ENCODE results near the gene ELOVL1. TPM values are rescaled to one million over a fixed set of nuclear protein-coding genes. Genes with fewer than 3 reads are reported as not detected.
"Not testable (repeated sequence)": the region's sequence is repeated elsewhere in the genome, so short reads cannot be mapped to it uniquely, and the experiment has no call there.

The ELOVL1 gene
- 39.9 TPM for total RNA-seq

- Histone ChIP-seq H3K27me3 (no peaks in the 10 kb centered on the region), H3K27ac (peak within 1 kb of the TSS; percentile 96), H3K9me3 (no peaks in the 10 kb centered on the region), H3K4me3 (peak within 1 kb of the TSS; percentile 96 to 97), H3K4me1 (peaks cover 12 to 22% of the 10 kb centered on the region in 2 donors), H3K36me3 (peaks cover 22% of the 10 kb centered on the region in 2 donors)
- intact Hi-C loops (cut with DNase I): loop anchor here (1.0 kb wide), 4 partner anchors 10 to 196 kb away; partner anchors contain the start of genes CDC20, CFAP57, EBNA1BP2 and MED8
- TF ChIP-seq CTCF (IDR thresholded peaks at IDR 0.05): peak in 2 of 3 experiments; percentile 11 to 26
- peak; percentile 70 to 96 for DNase-seq (ENCODE audit: low spot score in 2 of 2)
Observed at GRCh38 chr1:43367904-43368645, at the start of gene ELOVL1. Gene ELOVL1 (minus strand): TSS chr1:43368011. CDS start chr1:43365609, 2,402 bp downstream.

GRCh38 chr1:43415901-43416300 lies 48.1 kb upstream of the ELOVL1 start:
- peaks cover 55 to 61% of the 10 kb centered on the region in 2 donors for H3K36me3 ChIP-seq
- H3K9me3 ChIP-seq: no peaks in the 10 kb centered on the region
- no peak overlapping the region for H3K4me3 ChIP-seq
- H3K27ac ChIP-seq: no peak overlapping the region
- intact Hi-C loops (cut with DNase I): no loop called here
- H3K27me3 ChIP-seq: no peaks in the 10 kb centered on the region
- no peak for DNase-seq (ENCODE audit: low spot score in 2 of 2)
- no peaks in the 10 kb centered on the region for H3K4me1 ChIP-seq
- no peak for TF ChIP-seq CTCF (IDR thresholded peaks at IDR 0.05)

GRCh38 chr1:43414634-43415223 lies 46.9 kb upstream of the ELOVL1 start:
- no peak for DNase-seq (ENCODE audit: low spot score in 2 of 2)
- Histone ChIP-seq H3K27me3 (no peaks in the 10 kb centered on the region), H3K9me3 (no peaks in the 10 kb centered on the region), H3K4me3 (no peak overlapping the region), H3K27ac (no peak overlapping the region), H3K36me3 (peaks cover 48 to 50% of the 10 kb centered on the region in 2 donors), H3K4me1 (no peaks in the 10 kb centered on the region)
- TF ChIP-seq CTCF (IDR thresholded peaks at IDR 0.05): peak; percentile 44 to 54 (median 49)
- intact Hi-C loops (cut with DNase I): loop anchor here (1.0 kb wide), 1 partner anchor 187 kb away; no protein-coding TSS in a partner anchor

GRCh38 chr1:43413426-43413825 lies 45.6 kb upstream of the ELOVL1 start:
- H3K36me3 ChIP-seq: peaks cover 41 to 43% of the 10 kb centered on the region in 2 donors
- intact Hi-C loops (cut with DNase I); DNase-seq (ENCODE audit: low spot score in 2 of 2); H3K27me3 ChIP-seq; H3K4me3 ChIP-seq; H3K4me1 ChIP-seq; H3K9me3 ChIP-seq; H3K27ac ChIP-seq: not testable (repeated sequence)

- H3K27me3 ChIP-seq: no peaks in the 10 kb centered on the region
- H3K4me3 ChIP-seq: no peak overlapping the region
- no peak for TF ChIP-seq CTCF (IDR thresholded peaks at IDR 0.05)
- DNase-seq (ENCODE audit: low spot score in 2 of 2): no peak
- H3K4me1 ChIP-seq: no peaks in the 10 kb centered on the region
- no peaks in the 10 kb centered on the region for H3K9me3 ChIP-seq
- H3K27ac ChIP-seq: no peak overlapping the region
- peaks cover 37 to 41% of the 10 kb centered on the region in 2 donors for H3K36me3 ChIP-seq
- intact Hi-C loops (cut with DNase I): no loop called here
Observed at GRCh38 chr1:43410571-43410970, 42.8 kb upstream of the ELOVL1 start.

GRCh38 chr1:43405876-43406234 lies 38.0 kb upstream of the ELOVL1 start:
- no peak overlapping the region for H3K27ac ChIP-seq
- no peak for DNase-seq (ENCODE audit: low spot score in 2 of 2)
- no peak for TF ChIP-seq CTCF (IDR thresholded peaks at IDR 0.05)
- H3K9me3 ChIP-seq: no peaks in the 10 kb centered on the region
- H3K27me3 ChIP-seq: no peaks in the 10 kb centered on the region
- peaks cover 59 to 60% of the 10 kb centered on the region in 2 donors for H3K36me3 ChIP-seq
- intact Hi-C loops (cut with DNase I): no loop called here
- H3K4me1 ChIP-seq: no peaks in the 10 kb centered on the region
- H3K4me3 ChIP-seq: no peak overlapping the region

Measured in ascending aorta (tissue), 2 donors.